GM19328 (cell line): ENCODE data around the gene HDHD5.

Source experiments
- ATAC-seq: cut with Tn5 transposase; IDR thresholded peaks from one replicate; pipeline ENCODE4 v1.9.1; 2021; ENCODE audit warnings: mild to moderate bottlenecking, moderate library complexity; ENCODE audit not compliant: unreplicated experiment

HDHD5 gene

DNA sequence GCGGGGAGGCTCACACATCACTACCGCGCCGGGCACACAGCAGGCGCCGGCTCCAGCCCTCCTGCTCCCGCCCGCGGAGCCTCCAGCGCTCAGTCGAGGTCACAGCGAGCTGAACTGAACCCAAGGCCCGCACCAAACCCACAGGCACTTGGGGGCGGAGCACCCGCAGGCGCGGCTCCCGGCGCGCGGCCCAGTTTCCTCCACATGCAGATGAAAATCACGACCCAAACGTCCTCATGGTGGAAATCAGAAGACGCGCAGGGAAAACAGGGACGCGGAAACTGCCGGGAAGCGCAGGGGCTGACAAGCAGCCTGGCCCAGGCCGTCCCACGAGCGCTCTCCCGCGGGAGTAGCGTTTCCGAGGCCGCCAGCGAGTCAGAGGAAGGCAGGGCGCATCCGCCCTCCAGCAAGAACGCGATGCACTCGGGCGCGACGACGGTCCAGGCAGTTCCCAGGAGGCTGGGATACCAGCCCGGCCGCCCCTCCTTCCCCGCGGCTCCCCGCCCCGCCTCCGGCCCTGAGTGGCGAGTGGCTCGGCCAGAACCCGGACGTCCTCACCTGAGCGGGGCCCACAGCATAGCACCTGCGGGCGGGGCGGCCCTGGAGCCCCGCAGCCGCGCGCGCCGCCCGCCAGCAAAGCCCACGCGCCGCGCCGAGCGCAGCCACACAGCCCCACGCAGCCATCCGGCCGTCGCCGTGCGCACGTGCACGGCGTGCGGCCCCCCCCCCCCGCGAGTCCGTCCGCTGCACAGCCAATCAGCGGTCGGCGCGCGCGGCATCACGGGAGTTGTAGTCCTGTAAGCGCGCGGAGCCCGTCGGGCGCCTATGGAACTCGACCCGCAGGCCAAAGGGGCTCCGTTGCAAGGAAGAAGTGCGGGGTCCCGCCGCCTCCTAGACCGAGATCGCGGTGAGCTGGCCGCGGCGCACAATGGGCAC, at the start of gene HDHD5:
Gene HDHD5, minus strand, starts transcription at position 710 of the 936 bp plus-strand sequence. Its CDS starts 26 bp downstream, at position 684.
- ATAC-seq, result peak; percentile 74

GRCh38 chr22:17205432-17205831, 46.4 kb upstream of the HDHD5 start:
- ATAC-seq, result no peak

GRCh38 chr22:17201285-17201945, 42.3 kb upstream of the HDHD5 start:
- no peak for ATAC-seq

DNA sequence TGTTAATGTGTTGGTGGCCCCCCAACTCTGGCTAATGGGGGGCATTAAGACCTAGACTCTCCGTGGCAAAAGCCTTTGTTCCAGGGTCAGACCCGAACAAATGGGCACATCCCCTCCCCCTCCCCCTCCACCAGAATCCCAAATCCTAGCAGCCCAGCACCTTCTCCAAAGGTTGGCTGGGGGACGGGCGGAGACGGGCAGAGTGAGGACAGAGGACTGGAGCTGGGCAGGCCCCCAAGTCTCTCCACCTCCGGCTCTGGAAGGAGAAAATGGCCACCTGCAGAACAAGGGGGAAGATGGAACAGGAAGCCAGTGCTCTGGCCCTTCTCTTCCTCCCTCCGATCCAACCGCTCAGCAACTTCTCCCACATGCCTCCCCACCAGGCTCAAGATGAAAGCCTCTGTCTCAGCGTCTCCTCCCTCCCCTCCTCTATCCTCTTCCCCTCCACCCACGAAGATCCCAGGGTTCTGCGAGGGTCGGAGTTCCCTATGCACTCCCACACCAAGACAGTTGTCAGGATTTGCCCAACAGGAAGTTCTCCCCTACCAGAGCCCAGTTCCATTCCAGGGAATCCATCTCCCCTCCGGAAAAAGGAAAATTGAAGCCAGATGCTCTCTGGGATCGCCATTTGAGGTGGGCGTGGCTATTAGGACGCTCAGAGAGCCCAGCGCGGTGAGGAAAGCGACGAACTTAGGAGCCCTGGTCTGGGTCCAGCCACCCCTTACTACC, 40.1 kb upstream of the HDHD5 start:
- ATAC-seq, result no peak

DNA sequence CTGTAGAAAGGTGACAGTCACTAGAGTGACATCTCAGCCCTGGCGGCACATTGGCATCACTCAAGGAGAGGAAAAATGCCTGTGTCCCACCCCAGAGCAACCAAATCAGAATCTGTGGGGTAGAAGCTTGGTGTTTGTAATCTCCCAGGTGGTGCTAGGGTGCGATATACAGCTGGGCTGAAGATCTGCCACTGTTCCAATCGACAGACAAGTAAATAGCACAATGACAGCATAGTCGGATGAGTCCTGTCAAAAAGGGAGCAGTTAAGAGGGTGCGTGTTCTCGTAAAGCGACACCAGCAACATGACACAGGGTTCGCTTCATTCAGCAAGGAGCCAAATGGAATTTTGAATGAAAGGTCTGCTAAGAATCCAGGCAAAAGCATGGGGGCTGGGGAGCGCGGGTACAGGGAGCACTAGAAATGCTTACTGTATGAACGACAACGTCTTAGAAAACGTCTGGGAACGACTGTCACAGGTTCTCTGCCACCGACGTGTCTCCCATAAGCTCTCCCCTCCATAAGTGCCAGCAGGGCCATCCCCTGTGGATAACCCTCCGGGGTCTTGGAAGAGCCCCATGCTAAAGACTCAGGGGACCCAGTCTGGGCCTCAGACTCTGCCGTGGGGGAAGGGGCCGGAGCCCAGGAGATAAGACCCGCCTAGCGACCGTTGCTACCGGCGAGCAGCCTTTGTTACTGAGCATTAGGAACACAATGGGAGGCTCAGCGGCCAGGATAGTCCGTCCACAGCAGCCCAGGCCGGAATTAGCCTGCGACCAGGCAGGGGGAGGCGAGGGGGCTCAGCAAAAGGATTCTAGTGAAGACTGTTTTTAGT, 39.3 kb upstream of the HDHD5 start:
- no peak for ATAC-seq

- no peak for ATAC-seq
These were observed 35.1 kb upstream of the HDHD5 start for GRCh38 chr22:17194213-17194612.

GRCh38 chr22:17192186-17192585, 33.1 kb upstream of the HDHD5 start:
- no peak for ATAC-seq

- no peak for ATAC-seq
These were observed 32.2 kb upstream of the HDHD5 start for GRCh38 chr22:17191163-17191784.

- ATAC-seq, result no peak
These were observed 31.6 kb upstream of the HDHD5 start for GRCh38 chr22:17190702-17191101.

GRCh38 chr22:17176715-17177114, 17.6 kb upstream of the HDHD5 start:
- ATAC-seq, result no peak

- no peak for ATAC-seq
These were observed 13.2 kb upstream of the HDHD5 start for GRCh38 chr22:17172029-17172833.

GRCh38 chr22:17171153-17172028, 12.3 kb upstream of the HDHD5 start:
- peak; percentile 92 for ATAC-seq

GRCh38 chr22:17167486-17167885, 8.4 kb upstream of the HDHD5 start:
- ATAC-seq, result no peak

DNA sequence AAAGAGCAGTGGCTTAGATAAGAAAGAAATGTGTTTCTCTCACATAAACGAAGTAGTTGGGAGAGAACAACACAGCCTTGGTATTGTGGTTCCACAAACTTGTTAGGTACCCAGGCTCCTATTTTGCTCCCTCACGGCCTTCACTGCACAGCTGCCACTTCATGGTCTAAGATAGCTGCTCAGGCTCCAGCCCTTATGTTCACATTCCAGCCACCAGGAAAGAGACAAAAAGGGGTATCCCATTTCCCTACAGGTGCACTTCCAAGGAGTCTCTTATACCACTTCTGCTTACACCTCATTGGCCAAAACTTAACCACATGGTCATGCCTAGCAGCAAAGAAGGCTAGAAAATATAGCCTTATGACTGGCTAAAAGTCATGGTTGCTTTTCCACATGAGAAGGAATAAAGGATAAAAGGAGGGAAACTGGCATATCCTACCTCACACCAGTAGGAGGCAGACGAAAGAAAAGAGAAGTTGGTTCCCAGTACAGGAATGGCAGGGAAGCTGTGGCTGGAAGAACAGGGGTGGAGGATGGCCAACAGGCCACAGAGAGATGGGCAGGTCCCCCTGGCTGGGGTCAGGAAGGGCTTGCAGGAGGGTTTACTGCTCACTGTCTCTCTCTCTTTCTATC, 5.4 kb upstream of the HDHD5 start:
- ATAC-seq, result no peak

GRCh38 chr22:17162731-17163130, 3.7 kb upstream of the HDHD5 start:
- no peak for ATAC-seq

- ATAC-seq, result no peak
These were observed 2.9 kb upstream of the HDHD5 start for GRCh38 chr22:17161991-17162390.

DNA sequence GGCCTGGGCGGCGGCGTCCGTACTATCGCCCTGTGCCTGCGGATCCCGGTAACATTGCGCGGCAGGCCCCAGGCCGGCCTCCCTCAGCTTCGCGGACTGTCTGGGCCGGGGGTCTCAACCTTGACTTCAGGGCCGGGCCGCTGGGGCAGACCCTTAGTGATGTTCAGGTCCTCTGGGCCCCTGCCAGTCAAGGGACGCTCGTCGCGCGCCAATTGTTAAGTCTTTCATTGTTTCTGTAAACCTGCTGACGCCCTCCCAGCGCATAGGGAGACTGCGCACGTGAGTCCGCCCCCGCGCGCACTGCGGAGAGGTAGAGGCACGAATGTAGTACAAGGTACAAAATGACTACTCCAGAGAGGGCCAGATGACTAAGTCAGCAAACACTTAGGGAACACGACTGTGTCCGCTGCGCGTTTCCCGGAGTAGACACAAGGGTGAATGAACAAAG, 451 bp upstream of the HDHD5 start:
- peak; percentile 28 for ATAC-seq

DNA sequence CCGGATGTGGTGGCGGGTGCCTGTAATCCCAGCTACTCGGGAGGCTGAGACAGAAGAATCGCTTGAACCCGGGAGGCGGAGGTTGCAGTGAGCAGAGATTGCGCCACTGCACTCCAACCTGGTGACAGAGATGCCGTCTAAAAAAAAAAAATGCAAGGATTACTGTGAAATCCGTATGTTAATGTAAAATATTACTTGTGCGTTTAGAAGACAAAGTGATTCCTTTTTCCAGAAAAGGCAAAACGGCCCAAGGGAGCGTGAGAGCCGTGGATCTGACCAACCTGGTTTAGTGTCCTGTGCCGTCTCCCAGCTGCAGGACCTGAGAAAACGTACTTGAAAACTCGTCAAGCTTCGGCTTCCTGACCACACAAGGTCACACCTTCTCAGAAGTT, 905 bp downstream of the HDHD5 start:
- ATAC-seq, result no peak
